Brain microvascular endothelial cell (primary cell): Measurements from ENCODE around the gene MMS22L.
"Not testable (repeated sequence)": the region's sequence is repeated elsewhere in the genome, so short reads cannot be mapped to it uniquely, and the experiment has no call there.

ENCODE experiments used
- DNase-seq: peaks from one replicate; pipeline ENCODE4 v3.0.0-alpha.2; 2020
- H3K27ac ChIP-seq: fragments of 250-450 bp; sonication (Bioruptor Pico); 2 replicates; pipeline ENCODE4 v1.5.1; 2020; ENCODE audit warnings: mild to moderate bottlenecking, moderate library complexity
- H3K27me3 ChIP-seq: fragments of 250-450 bp; sonication (Bioruptor Pico); replicated peaks from 2 replicates; pipeline ENCODE4 v1.5.1; 2020; ENCODE audit warnings: mild to moderate bottlenecking
- H3K36me3 ChIP-seq: fragments of 250-450 bp; sonication (Bioruptor Pico); replicated peaks from 2 replicates; pipeline ENCODE4 v1.5.1; 2020; ENCODE audit warnings: mild to moderate bottlenecking
- H3K4me3 ChIP-seq: 2 replicates; pipeline ENCODE4 v1.5.1; 2011; ENCODE audit warnings: low read depth, mild to moderate bottlenecking, control low read depth, low read length, moderate library complexity
- in situ Hi-C: cut with HindIII; loops from 2 replicates; pipeline ENCODE4 v1.10.0; 2017; ENCODE audit warnings: low sequenced_read_pairs, low pct_ligation_motif_present
- TF ChIP-seq, protein P1 (sequence below): IDR thresholded peaks from 2 replicates; pipeline ENCODE4 v1.5.1; 2011; ENCODE audit warnings: low read depth, mild to moderate bottlenecking, moderate library complexity, low read length, control low read depth, inconsistent platforms; ENCODE audit errors: missing control alignments

Gene MMS22L

DNA sequence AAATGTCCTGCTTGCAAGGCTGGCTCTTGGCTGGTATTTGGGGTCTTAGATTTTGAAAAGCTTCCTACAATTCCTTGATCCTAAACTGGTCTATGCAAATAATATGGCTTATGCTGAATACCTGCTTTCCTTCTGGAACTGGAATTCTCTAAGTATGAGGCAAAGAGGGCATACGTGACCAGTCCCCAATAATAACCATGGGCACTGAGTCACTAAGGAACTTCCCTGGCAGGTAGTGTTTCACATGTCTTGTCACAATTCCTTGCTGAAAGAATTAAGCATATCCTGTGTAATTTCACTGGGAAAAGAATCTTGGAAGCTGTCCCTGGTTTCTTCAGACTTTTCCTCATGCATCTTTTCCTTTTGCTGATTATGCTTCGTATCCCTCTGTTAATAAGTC is 106.5 kb downstream of the MMS22L start:
- Histone ChIP-seq H3K36me3 (no peaks in the 10 kb centered on the region), H3K4me3 (no peak overlapping the region), H3K27ac (no peak overlapping the region), H3K27me3 (no peaks in the 10 kb centered on the region)
- TF ChIP-seq, protein P1, sequence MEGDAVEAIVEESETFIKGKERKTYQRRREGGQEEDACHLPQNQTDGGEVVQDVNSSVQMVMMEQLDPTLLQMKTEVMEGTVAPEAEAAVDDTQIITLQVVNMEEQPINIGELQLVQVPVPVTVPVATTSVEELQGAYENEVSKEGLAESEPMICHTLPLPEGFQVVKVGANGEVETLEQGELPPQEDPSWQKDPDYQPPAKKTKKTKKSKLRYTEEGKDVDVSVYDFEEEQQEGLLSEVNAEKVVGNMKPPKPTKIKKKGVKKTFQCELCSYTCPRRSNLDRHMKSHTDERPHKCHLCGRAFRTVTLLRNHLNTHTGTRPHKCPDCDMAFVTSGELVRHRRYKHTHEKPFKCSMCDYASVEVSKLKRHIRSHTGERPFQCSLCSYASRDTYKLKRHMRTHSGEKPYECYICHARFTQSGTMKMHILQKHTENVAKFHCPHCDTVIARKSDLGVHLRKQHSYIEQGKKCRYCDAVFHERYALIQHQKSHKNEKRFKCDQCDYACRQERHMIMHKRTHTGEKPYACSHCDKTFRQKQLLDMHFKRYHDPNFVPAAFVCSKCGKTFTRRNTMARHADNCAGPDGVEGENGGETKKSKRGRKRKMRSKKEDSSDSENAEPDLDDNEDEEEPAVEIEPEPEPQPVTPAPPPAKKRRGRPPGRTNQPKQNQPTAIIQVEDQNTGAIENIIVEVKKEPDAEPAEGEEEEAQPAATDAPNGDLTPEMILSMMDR = no peak
- DNase-seq = no peak
- in situ Hi-C loops = no loop called here

GRCh38 chr6:97175806-97176205 is 107.2 kb downstream of the MMS22L start:
- TF ChIP-seq, protein P1 = no peak
- H3K4me3 ChIP-seq = no peak overlapping the region
- DNase-seq = no peak
- H3K27me3 ChIP-seq = no peaks in the 10 kb centered on the region
- no peak overlapping the region for H3K27ac ChIP-seq
- in situ Hi-C loops = no loop called here
- no peaks in the 10 kb centered on the region for H3K36me3 ChIP-seq

GRCh38 chr6:97174471-97174870 is 108.5 kb downstream of the MMS22L start:
- no peak overlapping the region for H3K27ac ChIP-seq
- in situ Hi-C loops = no loop called here
- no peak for DNase-seq
- TF ChIP-seq, protein P1 = no peak
- H3K36me3 ChIP-seq = no peaks in the 10 kb centered on the region
- H3K27me3 ChIP-seq = no peaks in the 10 kb centered on the region
- H3K4me3 ChIP-seq = no peak overlapping the region

- Histone ChIP-seq H3K27me3 (no peaks in the 10 kb centered on the region), H3K27ac (no peak overlapping the region), H3K4me3 (no peak overlapping the region), H3K36me3 (no peaks in the 10 kb centered on the region)
- in situ Hi-C loops = no loop called here
- TF ChIP-seq, protein P1 = no peak
- no peak for DNase-seq
Observed at GRCh38 chr6:97160280-97160679, 122.7 kb downstream of the MMS22L start.

DNA sequence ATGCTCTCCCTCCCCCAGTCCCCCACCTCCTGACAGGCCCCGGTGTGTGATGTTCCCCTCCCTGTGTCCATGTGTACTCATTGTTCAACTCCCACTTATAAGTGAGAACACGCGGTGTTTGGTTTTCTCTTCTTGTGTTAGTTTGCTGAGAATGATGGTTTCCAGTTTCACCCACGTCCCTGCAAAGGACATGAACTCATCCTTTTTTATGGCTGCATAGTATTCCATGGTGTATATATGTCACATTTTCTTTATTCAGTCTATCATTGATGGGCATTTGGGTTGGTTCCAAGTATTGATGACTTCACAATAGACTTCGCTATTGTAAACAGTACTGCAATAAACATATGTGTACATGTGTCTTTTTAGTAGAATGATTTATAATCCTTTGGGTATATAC is 127.6 kb downstream of the MMS22L start:
- H3K4me3 ChIP-seq, H3K27ac ChIP-seq, H3K27me3 ChIP-seq, H3K36me3 ChIP-seq, in situ Hi-C loops, DNase-seq: not testable (repeated sequence)

GRCh38 chr6:97154015-97154414 is 129.0 kb downstream of the MMS22L start:
- TF ChIP-seq, protein P1 = no peak
- no peaks in the 10 kb centered on the region for H3K36me3 ChIP-seq
- no peak for DNase-seq
- H3K4me3 ChIP-seq = no peak overlapping the region
- H3K27ac ChIP-seq = no peak overlapping the region
- in situ Hi-C loops = no loop called here
- no peaks in the 10 kb centered on the region for H3K27me3 ChIP-seq
